A549 treated with RU486 at 1 μM for 4 hours (cell line): ENCODE results near the gene WDR86. TPM values are rescaled to one million over a fixed set of nuclear protein-coding genes. Genes with fewer than 3 reads are reported as not detected.

Experiments used
- total RNA-seq: library from RNA; stranded (reverse); fragments of 200-300 nt; extraction: Qiagen RNA extraction; gene quantifications from 5 replicates; pipeline ENCODE4 v1.2.3, GENCODE V29; 2022; ENCODE audit warnings: low read depth

WDR86 gene
- 0.18 to 0.22 TPM (median 0.19 TPM) in 3 of 5 replicates, not detected in the others for total RNA-seq

GRCh38 chr7:151409667-151410404 is at the start of gene WDR86:
TSS of gene WDR86 (minus strand) at chr7:151410038. CDS start at chr7:151409589, 449 bp downstream.

GRCh38 chr7:151439855-151440798 is 30.3 kb upstream of the WDR86 start, which contains the start of gene CRYGN:
TSS of gene CRYGN (minus strand) at chr7:151440141. CDS start at chr7:151439917, 224 bp downstream.

GRCh38 chr7:151341357-151342101 is 68.3 kb downstream of the WDR86 start, which contains the start of gene NUB1:
TSS of gene NUB1 (plus strand) at chr7:151341812. CDS start at chr7:151345350, 3,538 bp downstream.

Other genes starting within 250 kb of the WDR86 start
- 0.17 to 0.45 TPM in 2 of 5 replicates, not detected in the others for gene GBX1, start 242.3 kb downstream of the WDR86 start, total RNA-seq
- gene ASB10, start 222.8 kb downstream of the WDR86 start, total RNA-seq: not detected in 5 replicates
- gene H2BK1, start 199.6 kb downstream of the WDR86 start, total RNA-seq: not detected in 5 replicates
- gene ABCF2, start 182.8 kb downstream of the WDR86 start, total RNA-seq: 63.8 to 70.3 TPM (median 68.4 TPM) in 5 replicates
- 35.6 to 52.0 TPM (median 45.6 TPM) in 5 replicates for gene CHPF2, start 177.6 kb downstream of the WDR86 start, total RNA-seq
- 9.3 to 11.4 TPM (median 10.4 TPM) in 5 replicates for gene SMARCD3, start 161.3 kb downstream of the WDR86 start, total RNA-seq
- gene NUB1, start 68.2 kb downstream of the WDR86 start, total RNA-seq: 37.8 to 55.9 TPM (median 41.3 TPM) in 5 replicates
- gene CRYGN, start 30.1 kb upstream of the WDR86 start, total RNA-seq: not detected in 5 replicates
- 99.7 to 183 TPM (median 159 TPM) in 5 replicates for gene RHEB, start 109.9 kb upstream of the WDR86 start, total RNA-seq